Adrenal gland (tissue), 5 donors: ENCODE measurements around the gene RNF144B.

Experiments
- CTCF ChIP-seq, 6 experiments: fragments of 450-650 bp in 4 of 6; fragments of 200-600 bp in 2 of 6; sonication (generic) in 1 of 6; IDR thresholded peaks; 1 replicate in 5 of 6; 2 replicates in 1 of 6; pipeline versions ENCODE4 v1.5.1 to v1.8.0; 2016 to 2021; ENCODE audit warnings: antibody characterized with exemption in 6 of 6, mild to moderate bottlenecking in 2 of 6, moderate library complexity in 1 of 6
- POLR2A ChIP-seq, 2 donors: fragments of 450-650 bp; IDR thresholded peaks; one replicate each; pipeline ENCODE4 v1.6.1; 2017; ENCODE audit warnings: antibody characterized with exemption in 2 of 2, mild to moderate bottlenecking in 2 of 2, moderate library complexity in 1 of 2
- donor health status: DM: no; HTN: no; CAD: no.

- TF ChIP-seq CTCF (IDR thresholded peaks at IDR 0.05): no peak
- no peak for TF ChIP-seq POLR2A (IDR thresholded peaks at IDR 0.05)
Measured at GRCh38 chr6:18509871-18510643, 122.9 kb downstream of the RNF144B start.
